A549 treated with RU486 at 1 μM for 4 hours (cell line): Measurements from ENCODE around the gene ENPP1. TPM values are rescaled to one million over a fixed set of nuclear protein-coding genes. Genes with fewer than 3 reads are reported as not detected.

Experiments used
- total RNA-seq: library from RNA; stranded (reverse); fragments of 200-300 nt; extraction: Qiagen RNA extraction; gene quantifications from 5 replicates; pipeline ENCODE4 v1.2.3, GENCODE V29; 2022; ENCODE audit warnings: low read depth

The ENPP1 gene
- total RNA-seq: 0.95 to 1.7 TPM (median 1.6 TPM) in 5 replicates

DNA sequence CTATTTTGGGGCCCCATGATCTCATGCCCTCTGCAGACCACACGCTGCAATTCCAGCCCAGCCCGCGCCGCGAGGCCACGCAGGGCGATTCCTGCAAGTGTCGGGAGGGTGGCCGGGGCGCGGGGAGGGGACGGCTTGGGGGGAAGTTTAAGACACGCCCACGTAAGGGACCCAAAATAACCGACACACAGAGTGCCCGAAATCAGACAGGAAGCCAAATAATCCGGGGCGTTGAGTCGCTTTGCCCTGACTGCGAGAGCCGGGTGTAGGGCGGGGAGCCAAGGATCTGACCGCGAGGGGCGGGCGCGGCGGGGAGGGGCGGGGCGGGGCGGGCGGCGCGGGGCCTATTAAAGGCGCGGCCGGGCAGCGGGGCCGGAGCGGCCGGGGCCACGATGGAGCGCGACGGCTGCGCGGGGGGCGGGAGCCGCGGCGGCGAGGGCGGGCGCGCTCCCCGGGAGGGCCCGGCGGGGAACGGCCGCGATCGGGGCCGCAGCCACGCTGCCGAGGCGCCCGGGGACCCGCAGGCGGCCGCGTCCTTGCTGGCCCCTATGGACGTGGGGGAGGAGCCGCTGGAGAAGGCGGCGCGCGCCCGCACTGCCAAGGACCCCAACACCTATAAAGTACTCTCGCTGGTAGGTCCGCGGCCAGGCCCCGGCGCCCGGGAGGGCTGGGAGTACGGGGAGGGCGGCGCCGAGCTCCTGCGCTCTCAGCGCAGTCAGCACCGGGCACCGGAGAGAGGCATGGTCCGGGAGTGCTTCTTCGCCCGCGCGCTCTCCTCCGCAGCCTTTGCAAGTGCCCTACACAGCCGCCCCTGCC, at the start of gene ENPP1:
Gene ENPP1, plus strand, starts transcription at position 377 of the 816 bp plus-strand sequence. Its CDS starts 16 bp downstream, at position 393.

Other genes starting within 250 kb of the ENPP1 start
- gene ARG1, start 234.8 kb upstream of the ENPP1 start, total RNA-seq: not detected in 5 replicates
- 4.5 to 7.3 TPM (median 7.1 TPM) in 5 replicates for gene MED23, start 179.8 kb upstream of the ENPP1 start, total RNA-seq
- not detected in 5 replicates for gene ENPP3, start 170.7 kb upstream of the ENPP1 start, total RNA-seq
- not detected in 5 replicates for gene OR2A4, start 106.6 kb upstream of the ENPP1 start, total RNA-seq
- not detected in 5 replicates for gene CTAGE9, start 97.0 kb upstream of the ENPP1 start, total RNA-seq
- gene CCN2, start 143.4 kb downstream of the ENPP1 start, total RNA-seq: 22.3 to 35.2 TPM (median 29.9 TPM) in 5 replicates